Activated T-helper 1 cell treated with anti-CD3 and anti-CD28 coated beads, Interleukin-2, amount 50 U/mL, for 16 hours (primary cell): Measurements from ENCODE around the gene URB1.
"Not testable (repeated sequence)": the region's sequence is repeated elsewhere in the genome, so short reads cannot be mapped to it uniquely, and the experiment has no call there.

Experiments
- DNase-seq, 2 donors: peaks; one replicate each; pipeline ENCODE4 v3.0.0-alpha.2; 2020; ENCODE audit warnings: low read depth in 1 of 2, low spot score in 1 of 2

Gene URB1, protein sequence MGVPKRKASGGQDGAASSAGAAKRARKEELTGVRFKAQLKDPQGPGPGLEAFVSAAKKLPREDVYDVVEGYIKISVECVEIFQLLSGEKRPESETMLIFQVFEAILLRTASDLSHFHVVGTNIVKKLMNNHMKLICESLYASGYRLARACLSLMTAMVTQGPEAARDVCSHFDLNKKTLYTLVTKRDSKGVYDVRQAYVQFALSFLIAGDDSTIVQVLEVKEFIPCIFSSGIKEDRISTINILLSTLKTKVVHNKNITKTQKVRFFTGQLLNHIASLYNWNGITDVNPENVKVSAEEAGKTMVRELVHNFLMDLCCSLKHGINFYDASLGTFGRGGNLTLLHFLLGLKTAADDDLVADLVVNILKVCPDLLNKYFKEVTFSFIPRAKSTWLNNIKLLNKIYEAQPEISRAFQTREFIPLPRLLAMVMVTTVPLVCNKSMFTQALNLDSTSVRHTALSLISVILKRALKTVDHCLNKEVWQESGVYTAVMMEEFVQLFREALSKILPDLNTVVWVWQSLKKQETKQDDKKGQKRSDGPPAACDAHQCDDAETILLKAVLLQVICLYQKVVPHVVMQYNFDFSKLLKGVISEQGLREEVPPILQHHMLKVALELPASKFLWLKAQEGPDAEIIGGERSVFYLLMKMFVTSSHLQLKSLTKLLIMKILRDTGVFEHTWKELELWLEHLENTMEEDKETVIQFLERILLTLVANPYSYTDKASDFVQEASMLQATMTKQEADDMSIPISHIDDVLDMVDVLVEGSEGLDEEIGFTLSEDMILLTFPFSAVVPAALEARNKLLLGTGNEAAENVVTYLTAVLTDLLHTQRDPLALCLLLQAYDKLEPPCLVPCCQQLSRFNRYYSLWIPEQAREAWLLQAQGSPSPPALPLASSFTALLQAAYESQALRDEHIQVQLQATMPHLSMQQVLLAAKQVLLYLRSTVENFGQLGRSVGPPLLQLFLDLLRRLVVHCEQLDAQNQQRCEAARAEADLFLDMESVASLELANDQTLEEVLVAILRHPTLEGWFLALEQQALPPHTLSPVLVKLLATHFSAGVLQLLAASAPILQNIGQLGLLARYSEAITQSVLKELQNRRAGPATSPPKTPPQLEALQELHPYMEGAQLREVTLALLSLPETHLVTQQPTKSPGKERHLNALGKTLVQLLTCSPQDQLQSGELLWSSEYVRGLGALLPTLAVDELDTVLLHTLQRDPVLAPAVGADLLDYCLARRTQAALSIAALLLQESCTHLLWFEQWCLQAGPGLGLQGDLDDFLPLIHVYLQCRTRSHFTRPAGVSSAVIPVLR (N-terminal part only)

DNA sequence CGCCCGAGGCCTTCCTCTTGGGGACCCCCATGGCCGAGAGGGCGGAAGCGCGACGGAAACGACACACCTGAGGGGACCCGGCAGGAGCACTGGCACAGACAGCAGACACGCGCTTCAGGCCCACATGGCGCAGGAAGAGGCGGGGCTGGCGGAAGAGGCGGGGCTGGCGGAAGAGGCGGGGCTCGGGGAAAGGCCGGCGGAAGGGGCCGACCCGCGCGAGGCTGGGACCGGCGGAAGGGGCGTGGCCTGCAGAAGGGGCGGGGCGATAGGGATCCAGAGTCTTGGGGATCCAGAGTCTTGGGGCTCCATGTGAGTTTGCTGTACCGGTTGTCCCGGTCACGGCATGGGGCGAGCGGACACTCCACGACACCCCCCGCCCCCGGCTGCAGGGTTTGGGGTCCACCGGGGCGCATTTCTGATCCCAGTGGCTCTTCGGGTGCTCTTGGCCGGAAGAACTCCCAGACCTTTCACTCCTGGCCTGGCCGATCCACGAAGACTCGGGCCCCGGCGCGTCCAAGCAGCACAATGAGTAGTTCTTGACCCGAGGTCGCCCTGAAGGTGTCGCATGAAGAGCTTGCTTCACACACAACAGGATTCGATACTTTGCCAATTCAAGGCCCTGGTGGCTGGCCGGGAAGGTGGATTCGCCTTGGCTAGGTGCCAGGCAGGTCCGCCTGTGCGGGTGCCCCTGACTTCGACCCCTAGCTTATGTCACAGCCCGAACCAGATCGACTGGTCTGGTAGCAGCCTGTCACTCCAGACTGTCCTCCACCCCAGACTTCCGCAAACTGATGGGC, at the start of gene URB1:
URB1 (minus strand) TSS at position 133 of the 797 bp plus-strand sequence; CDS start at position 31, 102 bp downstream.
- DNase-seq, result peak; percentile 93

DNA sequence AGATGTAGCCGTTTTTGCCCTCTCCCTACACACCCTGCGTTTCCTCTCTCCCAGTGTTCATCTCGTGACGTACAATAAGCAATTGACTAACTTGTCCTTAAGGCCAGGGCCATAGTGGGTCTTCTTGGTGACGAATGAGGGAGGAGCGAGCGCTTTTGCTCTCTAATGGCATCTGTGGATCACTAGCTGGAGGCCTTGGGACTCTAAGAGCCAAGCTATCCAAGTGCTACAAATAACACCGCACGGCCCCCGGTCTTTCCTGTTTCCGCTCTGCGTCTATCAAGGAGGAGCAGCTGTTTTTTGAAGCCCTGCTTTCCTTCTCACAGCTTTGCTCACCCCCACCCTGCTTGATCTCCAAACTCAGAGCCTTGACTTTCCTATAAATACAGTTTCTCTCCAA, 44.9 kb upstream of the URB1 start:
- no peak for DNase-seq

DNA sequence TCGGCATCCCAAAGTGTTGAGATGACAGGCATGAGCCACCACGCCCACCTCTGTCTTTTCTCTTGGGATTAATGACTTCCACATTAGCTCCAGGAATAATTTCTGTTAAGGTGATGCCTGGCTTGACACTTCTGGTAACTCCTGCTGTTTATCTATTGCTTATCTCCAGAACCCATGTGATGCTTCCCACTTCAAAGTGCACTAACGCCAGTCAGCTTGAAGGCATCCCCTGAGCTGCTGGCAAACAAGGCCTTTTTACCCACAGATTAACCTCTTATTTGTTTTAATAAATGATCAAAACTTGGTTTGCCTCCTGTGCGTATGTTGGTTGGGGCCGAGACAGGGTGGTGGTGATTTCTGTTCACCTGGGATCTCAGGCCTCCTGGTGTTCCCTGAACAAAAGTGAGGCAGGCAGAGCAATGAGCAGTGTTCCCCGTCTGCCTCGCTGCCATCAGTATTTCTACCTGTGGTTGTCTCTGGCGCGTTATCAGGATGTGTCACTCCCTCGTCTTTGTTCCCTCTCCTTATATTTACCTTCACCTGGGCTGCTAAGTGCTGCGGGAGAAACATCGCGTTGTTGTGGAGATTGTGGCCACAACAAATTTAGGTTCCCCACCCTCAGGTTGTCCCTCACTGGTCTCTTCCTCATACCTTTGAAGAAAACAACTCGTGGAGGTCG, 40.3 kb upstream of the URB1 start:
- not testable (repeated sequence) for DNase-seq

DNA sequence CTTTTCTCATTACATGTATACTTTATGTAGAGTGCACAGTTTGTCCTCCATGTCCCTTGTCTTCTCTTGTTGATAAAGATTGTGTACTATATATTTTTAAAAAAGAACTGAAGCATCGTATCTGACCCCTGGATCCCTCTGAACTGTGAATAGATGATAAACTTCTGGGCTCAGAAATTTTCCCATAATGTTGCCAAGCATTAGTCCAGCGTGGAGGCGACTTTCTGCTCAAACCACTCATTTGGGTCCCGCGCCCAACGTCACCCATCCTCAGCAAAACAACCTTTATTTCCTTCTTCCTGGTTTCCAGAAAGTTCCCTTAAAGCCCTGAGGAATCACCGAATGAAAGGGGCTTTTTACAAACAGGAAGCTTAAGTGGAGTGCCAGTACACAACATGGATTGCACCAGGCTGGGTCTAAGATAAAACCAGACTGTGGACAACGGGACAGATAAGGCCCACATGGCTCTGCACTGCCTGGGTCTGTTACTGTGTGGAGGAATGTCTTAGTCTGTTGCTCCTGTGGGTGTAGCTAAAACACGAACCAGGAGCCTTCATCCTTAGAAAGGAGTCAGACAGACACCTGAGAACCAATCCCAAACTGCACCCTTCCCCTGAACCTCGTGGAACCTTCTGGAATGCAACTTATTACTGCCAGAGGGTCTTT, 35.3 kb upstream of the URB1 start:
- no peak for DNase-seq

DNA sequence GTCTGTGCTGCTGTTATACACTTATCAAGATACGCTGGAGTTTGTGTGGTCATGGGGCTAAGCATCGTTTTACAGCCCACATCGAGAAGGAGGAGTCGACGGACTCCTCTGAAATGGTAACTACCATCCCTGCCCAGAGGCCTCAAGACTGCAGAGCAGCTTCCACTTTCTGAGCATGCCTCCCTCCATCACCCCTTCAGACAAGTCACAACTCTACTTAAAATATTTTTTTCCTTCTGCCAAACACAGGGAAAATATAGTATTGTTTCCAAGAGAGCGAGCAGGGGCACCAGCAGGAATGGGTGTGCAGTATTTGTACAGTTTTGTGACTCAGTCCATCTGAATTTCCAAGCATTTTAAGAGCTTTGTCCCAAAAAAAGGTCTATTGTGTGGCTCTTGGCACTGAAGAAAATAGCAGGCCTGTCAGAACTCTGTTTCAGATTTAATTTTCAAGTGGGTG, 33.8 kb upstream of the URB1 start:
- DNase-seq, result no peak

DNA sequence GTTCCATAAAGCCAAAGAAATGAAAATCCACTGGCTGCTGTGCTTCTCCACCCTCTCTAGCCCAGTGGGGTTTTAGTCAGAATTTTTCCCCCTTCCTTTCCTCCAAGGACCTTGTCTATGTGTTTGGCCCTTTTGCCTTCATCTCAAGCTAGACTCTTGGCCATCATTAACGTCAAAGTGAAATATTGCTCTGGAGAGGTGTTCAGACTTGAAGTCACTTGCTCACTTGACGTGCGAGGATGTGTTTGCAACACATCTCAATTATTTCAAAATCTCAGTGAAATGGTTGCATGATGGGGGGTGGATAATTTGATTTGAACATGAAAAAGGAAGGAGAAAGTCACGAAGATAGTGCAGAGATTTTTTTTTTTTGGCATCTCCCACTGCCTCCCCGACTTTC, 33.3 kb upstream of the URB1 start:
- no peak for DNase-seq

DNA sequence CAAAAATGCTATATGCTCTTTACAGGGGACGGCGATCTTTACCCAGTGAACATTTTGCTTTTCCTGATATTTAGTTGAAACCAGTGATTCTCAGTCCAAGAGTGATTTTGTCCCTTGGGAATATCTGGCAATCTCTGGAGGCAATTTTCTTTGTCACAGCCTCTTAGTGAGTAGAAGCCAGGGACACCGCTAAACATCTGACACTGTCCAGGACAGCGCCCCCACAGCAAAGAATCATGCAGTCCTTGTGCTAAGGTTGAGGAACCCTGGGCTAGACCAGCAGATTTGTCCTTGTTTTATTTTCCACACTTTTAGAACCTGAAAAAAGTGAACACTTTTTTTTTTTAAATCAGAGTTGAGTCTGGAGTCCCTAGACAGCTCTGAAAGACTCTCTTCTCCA, 32.8 kb upstream of the URB1 start:
- no peak for DNase-seq

DNA sequence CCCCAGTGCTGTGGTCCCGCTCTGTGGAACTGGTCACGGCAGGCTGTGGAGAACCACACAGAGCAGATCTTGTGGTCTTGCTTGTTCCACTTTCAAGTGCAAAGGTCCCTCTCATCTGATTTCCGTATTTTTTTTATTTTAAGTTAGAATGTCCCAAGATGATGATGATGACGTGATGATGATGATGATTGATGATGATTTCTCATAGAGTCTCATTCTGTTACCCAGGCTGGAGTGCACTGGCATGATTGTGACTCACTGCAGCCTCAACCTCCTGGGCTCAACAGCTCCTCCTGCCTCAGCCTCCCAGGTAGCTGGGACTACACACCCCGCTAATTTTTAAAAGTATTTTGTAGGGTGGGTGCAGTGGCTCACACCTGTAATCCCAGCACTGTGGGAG, 31.9 kb upstream of the URB1 start:
- DNase-seq, result no peak

DNA sequence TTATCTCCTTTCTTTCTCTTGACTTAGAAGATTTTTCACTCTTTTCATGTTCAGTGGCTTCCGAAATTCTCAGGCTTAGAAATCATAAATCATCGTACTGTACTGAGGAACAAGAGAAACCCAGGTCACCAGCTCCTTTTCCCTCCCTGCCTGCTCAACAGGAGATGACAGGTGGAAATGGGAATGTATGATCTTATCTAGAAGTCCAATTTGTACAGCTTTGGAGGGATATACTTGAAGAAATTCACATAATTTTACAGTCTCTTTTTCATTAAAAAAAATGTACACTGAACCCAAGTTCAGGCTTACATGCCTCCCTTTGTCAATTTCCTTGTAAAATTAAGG, 31.4 kb upstream of the URB1 start:
- DNase-seq, result no peak

DNA sequence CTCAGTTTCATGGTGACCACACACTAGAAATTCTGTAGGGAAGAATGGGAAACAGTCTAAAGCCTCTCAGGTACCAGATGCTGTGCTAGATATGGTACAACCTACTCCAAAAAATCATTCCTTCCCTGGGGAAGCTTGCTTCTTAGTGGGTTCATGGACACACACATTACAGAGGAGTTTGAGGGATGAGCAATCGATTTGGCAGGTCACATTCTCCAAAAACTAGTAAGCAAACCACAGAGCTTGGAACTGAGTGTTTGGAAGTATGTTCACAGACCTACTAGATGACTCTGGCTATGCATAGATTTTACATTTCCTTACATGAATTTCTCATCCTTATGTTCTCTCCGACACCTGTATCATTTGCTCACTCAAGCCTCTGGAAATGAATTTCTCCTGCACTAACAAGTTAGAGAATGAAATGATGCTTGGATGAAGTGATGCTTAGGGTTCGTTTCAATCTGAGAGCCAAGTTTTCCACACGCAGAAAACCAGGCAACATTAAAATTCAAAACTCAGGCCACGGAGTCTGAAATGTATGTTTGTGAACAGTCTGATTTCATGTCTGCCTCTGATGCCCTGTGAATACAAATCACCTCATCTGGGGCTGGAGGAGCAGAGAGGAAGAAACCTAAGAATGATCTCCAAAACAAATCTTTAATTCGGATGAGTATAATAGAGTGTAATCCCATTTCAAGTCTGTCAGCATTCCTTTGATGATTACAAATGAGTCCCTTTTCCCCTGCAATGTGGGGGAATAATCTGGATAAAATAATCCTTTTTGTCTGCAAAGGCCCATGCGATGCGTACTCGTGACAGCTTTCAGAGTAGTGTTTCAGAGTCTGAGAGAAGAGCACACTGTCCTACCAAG, 30.7 kb upstream of the URB1 start:
- DNase-seq, result no peak

DNA sequence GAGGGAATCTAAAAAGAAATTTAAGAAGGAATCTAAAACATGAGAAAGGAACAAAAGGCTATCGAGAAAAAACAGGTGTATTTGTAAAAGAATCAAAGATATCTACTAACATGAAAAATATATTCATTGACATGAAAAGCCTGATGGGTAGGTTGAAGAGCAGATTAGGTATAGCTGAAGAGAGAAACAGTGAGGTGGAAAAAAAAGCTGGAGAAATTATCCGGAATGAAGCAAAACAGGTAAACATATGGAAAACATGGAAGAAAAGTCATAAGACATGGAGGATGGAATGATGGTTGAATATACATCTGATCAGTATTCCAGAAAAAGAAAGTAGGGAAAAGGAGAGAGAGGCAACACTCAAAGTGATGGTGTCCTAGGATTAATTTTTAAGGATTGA, 29.3 kb upstream of the URB1 start:
- DNase-seq, result no peak

DNA sequence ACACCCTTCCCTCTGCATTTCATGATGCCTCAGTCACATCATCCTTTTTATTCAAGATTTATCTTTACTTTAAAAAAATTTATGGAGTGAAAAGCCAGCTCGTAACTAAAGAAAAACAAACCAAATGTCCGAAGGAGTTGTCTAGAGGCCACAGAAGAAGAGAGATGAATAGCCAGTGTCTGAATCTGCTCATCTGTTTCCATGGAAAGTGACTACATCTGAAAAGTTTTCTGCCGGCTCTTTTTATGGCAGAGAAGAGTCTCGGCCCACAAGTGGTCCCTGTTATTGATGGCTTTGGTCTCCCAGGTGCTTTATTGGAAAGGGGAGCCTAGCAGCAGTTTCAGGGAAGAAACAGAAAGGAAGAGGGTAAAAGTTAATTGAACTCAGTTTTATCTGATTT, 25.3 kb upstream of the URB1 start:
- DNase-seq, result no peak

DNA sequence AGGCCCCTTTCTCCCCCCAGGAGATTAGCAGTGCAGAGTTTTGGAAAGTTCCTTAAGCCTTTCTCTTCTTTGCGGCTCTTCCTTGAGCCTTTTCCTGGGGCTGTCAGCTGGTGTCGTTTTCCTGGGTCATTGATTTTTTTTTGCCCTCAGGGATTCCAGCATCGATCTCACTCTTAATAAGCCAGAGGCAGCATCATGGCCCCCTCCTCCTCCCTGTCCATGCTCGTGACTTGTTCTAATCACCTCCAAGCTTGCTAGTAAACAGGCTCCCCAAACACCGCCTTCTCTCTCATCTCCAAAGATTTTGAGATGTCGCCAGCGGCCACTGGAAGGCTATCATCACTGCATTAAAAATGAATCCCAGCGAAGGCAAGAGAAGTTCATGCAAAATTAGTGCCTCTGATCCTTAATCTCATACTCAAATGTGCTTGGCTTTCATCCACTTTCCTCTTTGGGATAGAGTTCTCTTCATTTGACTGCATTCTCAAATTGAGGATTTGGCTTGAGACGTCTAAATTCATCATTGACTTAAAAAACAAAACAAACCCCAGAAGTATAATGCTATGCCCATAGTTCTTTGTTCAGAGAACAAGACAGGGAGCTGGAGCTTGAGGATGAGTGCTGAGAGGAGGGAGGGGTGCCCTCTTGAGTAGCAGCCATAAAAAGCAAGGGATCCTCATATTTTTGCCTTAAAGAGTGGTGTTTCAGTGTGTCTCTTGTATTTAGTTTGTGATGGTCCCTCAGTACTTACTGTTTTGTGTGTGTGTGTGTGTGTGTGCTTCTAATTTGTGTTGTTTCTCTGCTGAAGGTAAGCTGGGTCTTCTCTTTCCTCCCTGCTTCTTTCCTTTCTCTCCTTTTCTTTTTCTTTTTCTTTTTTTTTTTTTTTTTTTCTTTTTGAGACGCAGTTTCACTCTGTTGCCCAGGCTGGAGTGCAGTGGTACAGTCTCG, 22.9 kb upstream of the URB1 start:
- no peak for DNase-seq

DNA sequence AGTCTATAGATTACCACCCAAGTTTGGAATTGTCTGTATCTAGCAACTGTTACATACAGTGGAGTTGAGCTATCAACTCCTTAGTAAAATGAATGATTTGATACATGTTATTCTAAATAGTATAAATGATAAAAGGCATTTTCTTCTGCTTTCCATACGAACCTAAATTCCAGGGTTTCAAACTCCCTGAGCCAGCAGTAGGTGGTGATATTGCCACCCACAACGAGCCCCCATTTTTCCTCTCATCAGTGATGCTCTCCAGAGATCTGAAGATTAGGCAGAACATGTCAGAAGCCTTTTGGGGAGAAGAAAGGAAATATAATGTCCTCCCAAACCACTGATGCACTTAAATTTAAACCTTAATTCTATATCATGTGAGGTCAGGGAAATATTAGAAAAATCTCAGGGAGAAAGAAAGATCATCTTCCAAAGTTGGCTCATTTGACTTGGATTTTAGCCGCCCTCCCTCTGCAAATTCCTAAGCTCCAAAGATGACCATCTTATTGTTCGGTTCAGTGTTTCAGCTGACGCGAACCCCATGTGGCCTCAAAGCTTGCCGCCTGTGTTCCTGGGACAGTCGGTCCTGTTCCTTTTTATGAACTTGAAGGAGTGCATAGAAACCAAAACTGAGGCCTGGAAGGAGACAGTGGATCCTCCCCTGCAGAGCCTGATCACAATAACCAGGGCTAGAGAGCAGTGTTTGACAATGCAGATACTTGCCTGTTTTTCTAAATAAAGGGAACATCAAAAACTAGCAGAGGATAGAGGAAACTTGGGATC, 22.0 kb upstream of the URB1 start:
- DNase-seq, result no peak

DNA sequence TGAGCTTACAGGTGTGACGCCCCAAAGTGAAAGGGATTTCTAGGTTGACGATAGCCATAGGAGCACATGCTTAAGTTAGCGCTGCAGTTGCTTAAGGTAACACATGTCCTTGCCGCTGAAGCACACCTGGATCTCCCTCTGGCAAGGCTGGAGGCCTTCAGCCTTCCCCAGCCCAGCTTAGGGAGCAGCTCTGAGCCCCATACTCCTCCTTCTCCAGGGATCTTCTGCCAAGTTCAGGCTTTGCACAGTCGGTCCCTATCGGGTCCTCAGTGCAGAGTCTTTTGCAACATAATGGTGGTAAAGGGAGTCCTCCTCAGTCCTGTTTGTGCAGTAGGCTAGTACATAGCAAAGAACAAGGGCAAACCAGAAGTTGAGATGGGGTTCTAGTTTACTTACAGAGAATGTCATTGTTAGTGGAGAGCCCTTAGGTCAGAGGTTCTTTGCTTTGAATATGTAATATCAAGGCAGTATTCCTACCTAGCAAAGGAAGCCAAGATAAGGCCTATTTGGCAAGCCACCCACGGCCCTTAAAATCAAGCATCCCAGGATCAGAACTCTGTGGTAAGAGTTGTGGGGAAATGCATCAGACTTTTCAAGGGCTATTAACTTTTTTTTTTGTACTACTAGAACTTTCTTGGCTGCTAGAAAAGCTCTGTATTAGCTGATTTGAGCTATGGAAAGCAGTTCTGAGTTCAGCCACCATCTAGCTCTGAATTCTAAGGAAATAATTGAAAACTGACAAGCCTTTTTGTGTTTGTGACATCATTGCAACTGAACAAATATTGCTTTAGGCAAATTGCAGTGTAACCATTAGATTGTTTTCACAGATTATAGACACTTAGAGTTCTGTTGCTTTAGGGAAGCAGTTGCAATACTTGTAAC, 21.1 kb upstream of the URB1 start:
- no peak for DNase-seq
